Mammary epithelial cell (primary cell): ENCODE results near the gene SPIB.

Source experiments
- EZH2 ChIP-seq: IDR thresholded peaks from 2 replicates; pipeline ENCODE4 v1.6.1; 2012; ENCODE audit warnings: low read length, inconsistent platforms, borderline replicate concordance
- TF ChIP-seq, protein P1 (sequence below), 2 donors: IDR thresholded peaks in 1 of 2; conservative IDR thresholded peaks in 1 of 2; 2 replicates each; pipeline ENCODE4 v1.5.1; 2011 to 2012; ENCODE audit warnings: inconsistent platforms in 2 of 2, low read length in 2 of 2, mild to moderate bottlenecking in 2 of 2, control low read depth in 1 of 2, low read depth in 1 of 2; ENCODE audit not compliant: insufficient read depth in 1 of 2; ENCODE audit errors: extremely low read depth in 1 of 2

- TF ChIP-seq, protein P1, sequence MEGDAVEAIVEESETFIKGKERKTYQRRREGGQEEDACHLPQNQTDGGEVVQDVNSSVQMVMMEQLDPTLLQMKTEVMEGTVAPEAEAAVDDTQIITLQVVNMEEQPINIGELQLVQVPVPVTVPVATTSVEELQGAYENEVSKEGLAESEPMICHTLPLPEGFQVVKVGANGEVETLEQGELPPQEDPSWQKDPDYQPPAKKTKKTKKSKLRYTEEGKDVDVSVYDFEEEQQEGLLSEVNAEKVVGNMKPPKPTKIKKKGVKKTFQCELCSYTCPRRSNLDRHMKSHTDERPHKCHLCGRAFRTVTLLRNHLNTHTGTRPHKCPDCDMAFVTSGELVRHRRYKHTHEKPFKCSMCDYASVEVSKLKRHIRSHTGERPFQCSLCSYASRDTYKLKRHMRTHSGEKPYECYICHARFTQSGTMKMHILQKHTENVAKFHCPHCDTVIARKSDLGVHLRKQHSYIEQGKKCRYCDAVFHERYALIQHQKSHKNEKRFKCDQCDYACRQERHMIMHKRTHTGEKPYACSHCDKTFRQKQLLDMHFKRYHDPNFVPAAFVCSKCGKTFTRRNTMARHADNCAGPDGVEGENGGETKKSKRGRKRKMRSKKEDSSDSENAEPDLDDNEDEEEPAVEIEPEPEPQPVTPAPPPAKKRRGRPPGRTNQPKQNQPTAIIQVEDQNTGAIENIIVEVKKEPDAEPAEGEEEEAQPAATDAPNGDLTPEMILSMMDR (conservative IDR thresholded peaks at IDR 0.05 in 1 of 2, IDR thresholded peaks at IDR 0.05 in 1 of 2; ENCODE audit: extremely low read depth in 1 of 2, insufficient read depth in 1 of 2, low read depth in 1 of 2, low read length in 2 of 2): no peak
- no peak for TF ChIP-seq EZH2
Observed at GRCh38 chr19:50393589-50393988, 25.1 kb upstream of the SPIB start.
